Measurements from ENCODE around the gene SDHA.
A peak's percentile ranks its signal among the peaks of the same experiment; 100 is the strongest.
"Not testable (repeated sequence)": the region's sequence is repeated elsewhere in the genome, so short reads cannot be mapped to it uniquely, and the experiment has no call there.

SDHA gene

DNA sequence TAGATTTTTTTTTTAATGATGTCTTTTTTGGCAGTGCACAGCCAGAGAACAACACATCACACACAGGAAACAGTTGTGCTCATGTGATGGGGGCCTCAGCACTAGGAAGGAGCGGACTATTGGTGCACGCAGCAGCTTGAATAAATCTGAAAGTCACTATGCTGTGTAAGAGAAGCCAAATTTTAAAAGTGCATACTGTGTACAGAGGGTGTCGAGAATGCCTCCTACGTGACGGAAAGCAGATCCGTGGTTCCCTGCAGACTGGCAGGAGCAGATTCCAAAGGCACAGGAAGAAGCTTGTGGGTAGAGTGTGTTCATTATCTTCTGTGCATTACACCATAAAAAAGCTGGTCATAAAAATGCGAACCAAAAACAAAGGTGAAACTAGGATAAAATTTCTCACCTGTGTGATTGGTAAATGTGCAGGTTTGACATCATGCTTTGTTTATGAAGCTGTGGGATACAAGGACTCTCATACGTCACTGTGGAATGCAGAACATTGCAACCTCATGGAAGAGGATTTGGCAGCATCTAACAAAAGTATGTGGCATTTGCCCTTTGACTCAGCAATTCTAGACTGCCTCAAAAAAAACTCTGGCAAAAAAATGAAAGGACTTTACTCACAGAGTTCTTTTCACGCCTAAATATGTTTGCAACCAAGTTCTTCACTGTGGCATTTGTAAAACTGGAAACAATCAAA lies 45.3 kb downstream of the SDHA start:
- not testable (repeated sequence) for DNase-seq

DNA sequence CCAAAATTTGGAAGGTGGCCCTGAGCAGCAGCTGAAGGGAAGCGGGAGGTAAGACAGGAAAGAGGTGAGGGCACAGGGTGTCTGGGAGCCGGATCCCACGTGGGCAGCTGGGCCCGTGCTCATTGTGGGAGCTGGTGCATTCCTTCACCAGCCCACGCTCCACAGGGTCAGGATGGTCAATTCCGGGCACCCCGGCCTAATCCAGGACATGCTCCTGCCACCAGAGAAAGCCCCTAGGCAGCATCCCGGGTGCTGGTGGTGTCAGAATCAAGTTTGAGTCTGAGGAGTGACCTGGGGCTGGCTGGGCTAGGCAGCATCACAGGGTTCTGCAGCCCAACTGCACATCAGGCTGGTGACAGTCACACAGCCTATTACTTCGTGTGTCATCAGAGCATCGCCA lies 46.2 kb downstream of the SDHA start:
- DNase-seq, result no peak

DNA sequence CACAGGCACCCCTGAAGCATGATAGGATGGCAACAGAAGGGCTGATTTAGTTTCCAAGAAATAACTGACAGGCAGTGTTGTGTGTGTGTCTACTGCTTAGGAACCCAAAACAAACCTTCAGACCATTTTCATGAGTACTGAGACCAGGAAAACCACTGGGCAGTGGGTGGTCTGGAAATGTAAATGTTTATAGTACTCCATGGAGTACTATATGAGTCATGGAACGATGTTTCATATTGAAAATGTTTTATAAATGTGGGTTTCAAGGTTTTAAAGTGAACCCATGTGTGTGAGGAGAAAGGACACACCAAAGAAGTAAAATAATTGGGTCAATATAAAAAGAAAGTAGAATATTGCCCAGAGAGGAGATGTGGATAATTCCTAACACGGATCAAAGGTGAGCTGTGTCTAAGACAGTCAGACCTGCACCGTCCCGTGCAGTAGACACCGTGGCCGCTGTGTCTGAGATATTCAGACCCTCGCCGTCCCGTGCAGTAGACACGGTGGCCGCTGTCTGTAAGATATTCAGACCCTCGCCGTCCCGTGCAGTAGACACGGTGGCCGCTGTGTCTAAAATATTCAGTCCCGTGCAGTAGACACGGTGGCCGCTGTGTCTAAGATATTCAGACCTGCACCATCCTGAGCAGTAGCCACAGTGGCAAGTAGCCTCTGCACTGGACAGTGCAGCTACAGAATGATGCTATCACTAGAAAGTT lies 48.3 kb downstream of the SDHA start:
- not testable (repeated sequence) for DNase-seq

DNA sequence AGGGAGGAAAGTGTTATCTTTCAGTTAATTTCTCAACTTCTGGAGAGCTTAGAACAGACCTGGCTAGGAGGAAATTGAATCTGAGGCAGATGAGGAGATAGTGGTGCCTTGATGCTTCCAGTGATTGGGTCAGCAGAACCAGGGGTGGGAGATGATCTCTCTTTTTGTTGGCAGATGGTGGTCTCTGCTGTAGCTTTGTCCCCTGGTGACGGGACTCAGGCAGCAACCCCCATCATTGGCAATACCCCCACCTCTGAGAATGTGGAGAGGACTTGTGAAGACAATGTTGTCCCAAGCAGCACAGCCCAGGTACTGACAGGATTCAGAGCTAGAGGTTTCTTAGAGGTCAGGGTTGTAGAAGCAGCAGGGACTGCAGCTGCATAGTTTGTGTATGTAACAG lies 49.6 kb downstream of the SDHA start:
- DNase-seq, result no peak

DNA sequence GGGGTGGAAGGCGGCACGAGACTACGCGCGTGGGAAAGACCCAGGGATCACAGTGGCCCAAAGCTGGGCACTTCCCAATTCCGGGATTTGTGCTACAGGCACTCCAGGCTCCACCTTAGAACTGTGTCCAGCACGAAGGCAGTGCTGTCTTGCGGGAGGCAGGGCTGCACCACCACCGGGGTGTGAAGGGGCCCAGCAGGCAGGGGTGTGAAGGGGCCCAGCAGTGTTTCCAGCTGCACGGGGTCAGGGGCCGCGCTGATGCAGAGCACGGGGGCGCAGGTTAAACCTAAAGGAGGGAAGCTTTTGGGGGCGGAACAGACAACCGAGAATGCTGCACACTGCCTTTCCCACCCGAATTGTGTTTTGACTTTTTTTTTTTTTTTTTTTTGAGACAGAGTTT lies 52.2 kb downstream of the SDHA start:
- no peak for DNase-seq

DNA sequence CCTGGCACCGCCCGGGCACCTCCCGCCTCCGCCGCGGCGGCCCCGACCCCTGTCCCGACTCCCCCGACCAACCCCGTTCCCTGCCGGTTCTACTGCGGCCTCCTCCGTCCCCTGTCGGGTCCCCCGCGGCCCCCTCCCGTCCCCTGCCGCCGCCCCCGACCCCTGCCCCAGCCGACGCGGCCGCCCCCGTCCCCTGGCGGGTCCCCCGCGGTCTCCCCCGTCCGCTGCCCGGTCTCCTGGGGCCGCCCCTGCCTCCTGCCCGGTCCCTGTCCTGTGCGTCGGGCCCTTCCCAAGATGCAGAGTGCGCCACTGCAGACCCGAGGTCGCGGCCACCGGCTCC lies 53.7 kb downstream of the SDHA start:
- DNase-seq, result not testable (repeated sequence)

DNA sequence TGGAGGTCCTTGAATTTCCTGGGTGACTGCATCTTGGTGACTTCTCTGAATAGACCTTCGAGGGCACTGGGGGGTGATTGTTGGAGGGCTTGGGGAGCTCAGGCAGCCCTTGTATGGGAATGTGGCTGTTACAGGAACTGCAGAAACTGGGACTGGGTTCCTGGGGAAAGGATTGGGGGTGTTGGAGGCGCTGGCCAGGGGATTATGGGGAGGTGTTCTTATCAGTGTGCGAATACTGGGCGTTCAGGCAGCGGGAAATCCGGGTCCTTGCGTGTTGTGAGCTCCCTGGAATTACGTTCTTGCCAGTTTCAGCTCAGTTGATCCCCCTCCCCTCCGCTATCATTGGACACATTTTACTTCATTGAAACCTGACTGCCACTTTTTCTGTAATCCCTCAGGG lies 55.0 kb downstream of the SDHA start:
- DNase-seq, result not testable (repeated sequence)

DNA sequence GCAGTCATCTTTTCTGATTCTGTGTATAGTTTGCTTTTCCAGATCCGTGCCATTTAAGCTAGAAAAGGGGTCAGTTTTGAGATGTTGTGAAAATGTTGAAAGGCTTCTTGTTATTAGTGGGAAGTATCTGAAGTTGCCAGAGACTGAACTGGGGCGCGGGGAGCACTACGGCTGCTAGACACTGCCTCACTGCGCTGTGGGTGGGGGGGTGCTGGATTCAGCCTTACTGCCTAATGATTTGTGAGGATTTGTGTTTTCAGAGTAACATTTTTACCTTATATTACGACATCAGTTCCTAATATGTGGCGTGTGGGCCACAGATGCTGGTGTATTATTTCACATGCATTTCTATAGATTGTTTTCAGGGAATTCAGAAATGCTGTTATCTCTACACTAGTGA lies 55.4 kb downstream of the SDHA start:
- not testable (repeated sequence) for DNase-seq

DNA sequence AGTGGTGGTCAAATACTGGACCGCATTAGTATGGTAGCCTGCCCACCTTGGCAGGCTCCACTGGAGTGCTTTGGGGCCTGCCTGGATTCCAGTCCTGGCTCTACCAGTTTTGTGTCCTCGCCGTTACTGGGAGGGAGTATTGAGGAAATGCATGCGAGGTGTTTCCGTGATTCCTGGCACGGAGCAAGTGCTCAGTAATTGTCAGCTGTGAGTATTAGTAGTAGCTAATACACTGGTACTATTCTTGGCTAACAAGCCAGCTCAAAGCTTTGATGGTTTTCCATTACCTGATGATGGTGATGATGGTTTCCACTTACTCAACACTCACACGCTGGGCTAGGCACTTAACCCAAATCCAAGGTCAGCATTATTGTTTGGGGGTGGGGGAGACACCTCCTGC lies 56.2 kb downstream of the SDHA start:
- not testable (repeated sequence) for DNase-seq

DNA sequence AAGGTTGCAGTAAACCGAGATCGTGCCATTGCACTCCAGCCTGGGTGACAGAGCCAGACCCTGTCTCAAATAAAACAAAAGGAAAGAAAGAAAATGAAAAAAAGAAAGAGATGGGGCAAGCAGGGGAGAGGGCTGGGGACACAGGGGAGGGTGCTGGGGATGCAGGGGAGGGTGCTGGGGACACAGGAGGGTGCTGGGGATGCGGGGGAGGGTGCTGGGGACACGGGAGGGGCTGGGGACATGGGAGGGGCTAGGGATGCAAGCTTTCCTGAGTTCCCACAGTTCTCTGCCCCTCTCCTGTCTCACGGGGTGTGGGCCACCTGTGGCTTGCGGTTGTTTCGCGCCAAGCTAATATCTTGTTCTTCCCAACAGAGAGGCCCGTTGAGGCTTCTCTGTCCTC lies 60.5 kb downstream of the SDHA start:
- DNase-seq, result no peak

DNA sequence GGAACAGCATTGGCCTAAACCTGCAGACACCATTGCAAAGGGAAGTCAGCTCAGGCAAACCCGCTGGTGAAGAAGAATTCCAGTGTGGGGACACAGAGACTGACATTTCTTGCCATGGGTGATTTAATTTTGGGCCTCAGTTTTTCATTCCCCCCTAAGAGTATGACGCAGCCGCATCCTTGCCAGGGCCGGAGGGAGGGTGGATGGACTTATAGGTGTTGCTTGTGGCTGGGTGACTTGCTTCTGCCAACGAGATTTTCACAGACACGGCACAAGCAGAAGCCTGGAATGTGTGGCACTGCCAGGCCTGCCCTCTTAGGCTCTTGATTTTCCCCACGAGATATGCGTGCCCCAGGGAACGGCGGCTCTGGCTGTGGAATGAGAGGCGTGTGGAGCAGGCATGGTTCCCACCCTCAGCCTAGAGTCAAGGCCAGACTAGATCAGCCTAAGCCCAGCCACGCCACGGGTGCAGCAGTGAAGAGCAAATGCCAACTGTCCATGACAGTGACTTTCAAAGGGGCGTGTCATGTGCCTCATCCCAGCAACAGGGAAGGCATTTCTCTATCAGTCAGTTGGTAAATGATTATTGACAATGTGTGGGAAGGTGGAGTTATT lies 61.0 kb downstream of the SDHA start:
- DNase-seq, result not testable (repeated sequence)

DNA sequence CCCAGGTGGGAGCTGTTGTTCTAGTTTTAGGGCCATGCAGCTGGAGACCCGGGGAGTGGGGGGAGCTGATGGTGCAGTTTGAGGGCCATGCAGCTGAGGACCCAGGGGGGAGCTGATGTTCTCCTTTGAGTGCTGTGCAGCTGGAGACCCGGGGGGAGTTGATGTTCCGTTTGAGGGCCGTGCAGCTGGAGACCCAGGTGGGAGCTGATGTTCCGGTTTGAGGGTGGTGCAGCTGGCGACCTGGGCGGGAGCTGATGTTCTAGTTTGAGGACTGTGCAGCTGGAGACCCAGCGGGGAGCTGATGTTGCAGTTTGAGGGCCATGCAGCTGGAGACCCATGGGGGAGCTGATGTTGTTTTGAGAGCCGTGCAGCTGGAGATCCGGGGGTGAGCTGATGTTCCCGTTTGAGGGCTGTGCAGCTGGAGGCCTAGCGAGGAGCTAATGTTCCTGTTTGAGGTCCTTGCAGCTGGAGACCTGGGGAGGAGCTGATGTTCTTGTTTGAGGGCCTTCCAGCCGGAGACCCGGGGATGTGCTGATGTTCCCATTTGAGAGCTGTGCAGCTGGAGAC lies 68.0 kb downstream of the SDHA start:
- no peak for DNase-seq

DNA sequence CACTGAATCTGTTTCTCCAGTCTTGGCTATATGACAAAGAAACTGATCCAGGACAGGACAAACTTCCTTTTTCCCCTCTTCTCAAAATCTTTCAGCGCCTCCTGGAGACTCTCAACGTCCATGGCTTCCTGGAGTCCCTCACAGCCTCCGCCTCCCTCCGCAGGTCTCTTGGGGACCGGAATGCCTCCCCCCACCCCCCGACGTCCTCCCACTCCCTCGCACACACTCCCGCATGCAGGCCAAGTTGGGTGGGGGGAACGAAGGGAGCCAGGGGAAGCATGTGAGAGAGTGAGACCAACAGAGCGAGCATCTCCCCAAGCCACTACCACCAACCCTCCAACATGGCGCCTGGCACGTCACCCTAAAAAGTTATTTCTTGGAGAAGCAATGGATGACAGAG lies 72.1 kb downstream of the SDHA start:
- DNase-seq, result not testable (repeated sequence)

DNA sequence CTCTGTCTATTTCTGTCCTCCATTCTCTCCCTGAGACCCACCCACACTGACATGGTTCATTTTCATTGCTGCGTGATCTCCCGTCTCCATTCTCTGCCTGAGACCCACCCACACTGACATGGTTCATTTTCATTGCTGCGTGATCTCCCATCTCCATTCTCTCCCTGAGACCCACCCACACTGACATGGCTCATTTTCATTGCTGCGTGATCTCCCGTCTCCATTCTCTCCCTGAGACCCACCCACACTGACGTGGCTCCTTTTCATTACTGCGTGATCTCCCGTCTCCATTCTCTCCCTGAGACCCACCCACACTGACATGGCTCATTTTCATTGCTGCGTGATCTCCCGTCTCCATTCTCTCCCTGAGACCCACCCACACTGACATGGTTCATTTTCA lies 73.2 kb downstream of the SDHA start:
- not testable (repeated sequence) for DNase-seq

DNA sequence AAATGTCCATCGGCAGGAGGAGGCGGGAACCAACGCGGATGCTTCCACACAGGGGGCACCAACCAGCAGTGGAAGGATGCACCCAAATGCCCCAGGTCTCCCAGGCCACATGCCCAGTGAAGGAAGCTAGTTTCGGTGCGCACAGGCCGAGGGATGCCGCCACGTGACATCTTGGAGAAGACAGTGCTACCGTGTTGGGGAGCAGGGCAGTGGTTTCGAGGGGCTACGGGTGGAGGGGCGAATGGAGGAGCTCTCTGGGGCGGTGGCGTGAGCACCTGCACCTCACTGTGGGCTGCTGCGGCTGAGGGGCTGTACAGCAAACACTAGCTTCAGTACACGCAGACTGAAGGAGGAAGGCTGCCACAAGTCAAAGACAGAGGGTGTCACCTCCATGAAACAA lies 76.7 kb downstream of the SDHA start:
- DNase-seq, result not testable (repeated sequence)

DNA sequence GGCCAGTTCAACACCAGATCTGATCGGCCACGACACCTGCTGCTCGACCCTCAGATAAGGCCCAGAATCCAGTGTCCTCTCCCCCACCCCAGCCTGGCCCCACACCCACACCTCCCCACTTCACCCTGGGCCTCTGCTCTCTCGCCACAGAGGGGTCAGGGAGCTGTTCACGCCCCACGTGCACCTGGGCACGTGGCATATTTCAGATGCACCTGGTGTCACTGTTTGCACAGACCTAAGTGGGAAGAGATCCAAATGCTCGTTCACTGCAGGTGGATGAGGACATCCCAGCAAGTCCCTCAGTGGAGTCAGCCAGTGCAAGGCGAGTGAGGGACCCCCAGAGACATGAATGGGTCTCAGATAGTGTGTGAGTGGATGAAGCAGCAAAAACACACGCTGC lies 78.1 kb downstream of the SDHA start:
- DNase-seq, result not testable (repeated sequence)

DNA sequence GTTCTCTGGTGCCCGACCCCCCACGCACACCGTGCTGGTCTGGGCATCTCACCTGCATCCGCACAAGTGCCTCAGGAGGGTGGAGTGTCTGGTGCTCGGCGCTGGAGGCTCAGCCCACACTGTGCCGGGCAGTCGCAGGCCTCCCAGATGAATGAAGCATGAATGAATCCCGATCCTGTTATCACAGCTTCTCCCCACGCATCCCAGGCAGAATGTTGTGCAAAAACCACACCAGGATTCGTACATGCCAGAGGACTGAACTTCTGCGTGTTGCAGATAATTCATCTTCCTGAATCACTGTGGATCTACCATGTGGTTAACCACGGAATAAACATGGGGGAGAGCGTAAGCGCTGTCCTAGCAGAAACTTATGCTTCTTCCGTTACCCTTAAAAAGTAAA lies 78.8 kb downstream of the SDHA start:
- peak; percentile 27 for DNase-seq

DNA sequence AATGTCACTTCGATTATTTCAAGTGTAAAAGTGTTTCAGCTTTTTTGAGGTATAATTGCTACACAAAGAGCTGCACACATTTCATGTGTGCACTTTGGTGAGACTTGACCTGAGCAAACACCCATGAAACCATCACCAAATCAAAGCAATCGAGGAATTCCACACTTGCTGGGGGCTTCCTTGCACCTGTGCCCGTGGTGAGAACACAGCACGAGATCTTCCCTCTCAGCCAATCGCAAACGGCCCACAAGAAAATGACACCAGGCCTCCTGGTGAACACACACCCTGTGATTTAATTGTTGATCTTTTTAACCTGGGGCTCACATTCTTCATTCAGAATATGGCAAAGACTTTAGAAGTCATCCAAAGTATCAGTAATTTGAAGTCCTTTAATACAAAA lies 79.3 kb downstream of the SDHA start:
- DNase-seq, result not testable (repeated sequence)

DNA sequence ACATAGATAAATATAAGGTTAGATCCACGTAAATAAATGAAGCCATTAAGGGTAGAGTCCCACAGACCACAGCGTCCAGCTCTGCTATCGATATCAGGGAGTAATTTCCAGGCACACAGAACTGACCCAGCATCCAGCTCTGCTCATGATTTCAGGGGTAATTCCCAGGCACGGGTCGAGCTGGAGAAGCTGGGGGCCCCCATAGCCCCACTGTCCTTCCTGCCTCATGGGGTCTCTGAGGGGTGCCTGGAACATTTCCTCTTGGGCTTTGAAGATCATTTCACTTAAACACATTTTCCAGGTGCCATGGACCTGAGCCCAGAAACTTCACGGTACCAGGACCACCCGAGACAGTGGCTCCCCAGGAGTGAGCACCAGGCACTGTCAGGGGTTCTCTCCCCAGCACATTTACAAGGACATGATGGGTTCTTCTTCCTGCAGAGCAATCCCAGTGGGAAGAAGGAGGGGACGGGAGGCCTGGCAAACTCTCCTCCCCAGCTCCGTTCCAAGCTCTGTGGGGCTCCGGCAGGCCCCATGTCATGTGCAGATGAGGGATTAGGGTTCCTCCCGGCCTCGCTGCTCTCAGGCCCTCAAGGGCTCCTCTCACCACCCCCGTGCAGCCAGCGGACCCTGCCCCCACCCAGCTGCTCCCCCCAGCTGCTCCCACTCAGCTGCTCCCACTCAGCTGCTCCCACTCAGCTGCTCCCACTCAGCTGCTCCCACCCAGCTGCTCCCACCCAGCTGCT lies 80.0 kb downstream of the SDHA start:
- not testable (repeated sequence) for DNase-seq

DNA sequence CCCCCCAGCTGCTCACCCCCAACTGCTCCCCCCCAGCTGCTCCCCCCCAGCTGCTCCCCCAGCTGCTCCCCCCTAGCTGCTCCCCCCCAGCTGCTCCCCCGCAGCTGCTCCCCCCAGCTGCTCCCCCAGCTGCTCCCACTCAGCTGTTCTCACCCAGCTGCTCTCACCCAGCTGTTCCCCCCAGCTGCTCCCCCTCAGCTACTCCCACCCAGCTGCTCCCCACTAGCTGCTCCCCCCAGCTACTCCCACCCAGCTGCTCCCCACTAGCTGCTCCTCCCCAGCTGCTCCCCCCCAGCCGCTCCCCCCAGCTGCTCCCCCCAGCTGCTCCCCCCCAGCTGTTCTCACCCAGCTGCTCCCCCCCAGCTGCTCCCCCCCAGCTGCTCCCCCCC lies 80.6 kb downstream of the SDHA start:
- no peak for DNase-seq

DNA sequence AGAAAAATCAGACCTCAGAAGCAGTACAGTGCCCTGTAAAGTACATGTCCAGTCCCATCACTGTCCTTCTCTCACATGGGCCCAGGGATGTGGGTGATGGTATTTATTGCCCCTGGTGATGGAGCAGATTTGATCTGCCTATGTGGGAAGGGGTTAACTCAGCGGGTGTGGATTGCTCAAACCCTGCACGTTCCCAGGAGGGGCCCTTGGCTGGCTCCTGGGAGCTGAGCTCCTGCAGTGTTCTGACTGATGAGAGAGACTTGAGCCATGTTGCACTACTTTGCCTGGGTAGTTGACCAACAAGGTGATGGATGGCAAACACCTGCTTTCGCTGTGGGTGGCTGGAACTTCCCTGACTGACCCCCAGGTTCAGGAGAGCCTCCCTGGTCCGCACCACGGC lies 81.8 kb downstream of the SDHA start:
- not testable (repeated sequence) for DNase-seq

DNA sequence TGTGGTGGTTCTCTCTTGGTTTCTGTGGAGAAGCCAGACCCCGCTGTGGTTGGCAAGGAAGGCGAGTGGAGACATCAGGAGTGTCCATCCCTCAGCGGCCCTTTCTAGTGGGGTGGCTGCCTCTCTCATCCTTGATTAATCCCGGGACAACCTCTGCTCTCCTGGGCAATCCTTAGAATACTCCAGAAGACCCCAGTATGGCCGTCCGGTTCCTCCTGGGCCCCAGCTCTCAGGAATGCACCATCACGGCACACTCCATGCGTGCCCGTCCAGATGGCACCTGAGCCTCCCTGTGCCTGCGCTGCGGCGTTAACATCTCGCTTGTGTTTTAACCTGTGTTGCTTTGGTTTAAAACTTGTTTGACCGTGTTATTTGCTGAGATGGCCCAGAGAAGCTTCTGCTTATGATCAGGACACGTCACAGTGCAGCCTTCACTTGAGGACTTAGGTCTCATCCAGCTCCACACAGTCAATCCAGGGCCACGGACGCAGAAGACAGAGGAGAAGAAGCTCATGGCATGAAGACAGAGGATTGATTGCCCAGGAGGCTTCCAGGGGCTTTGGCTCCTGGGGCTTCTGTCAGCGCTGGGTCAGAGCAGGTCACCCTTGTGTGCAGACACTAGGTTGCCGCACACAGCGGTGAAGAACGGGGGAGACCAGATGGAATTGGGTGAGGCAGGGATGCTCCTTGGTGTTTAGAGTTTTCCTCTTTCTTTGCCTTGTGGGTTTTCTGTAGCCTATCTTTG lies 82.7 kb downstream of the SDHA start:
- DNase-seq, result not testable (repeated sequence)
